Osteoblast (primary cell): ENCODE measurements around the gene FITM1. TPM values are rescaled to one million over a fixed set of nuclear protein-coding genes. Genes with fewer than 3 reads are reported as not detected.

Source experiments
- DNase-seq: peaks from one replicate; pipeline ENCODE4 v3.0.0; 2011; ENCODE audit warnings: low spot score, mixed read lengths; ENCODE audit not compliant: insufficient read length; ENCODE audit errors: missing footprints
- H2AFZ ChIP-seq: 2 replicates; pipeline ENCODE4 v1.6.0; 2011; ENCODE audit warnings: mild to moderate bottlenecking, low read length
- H3K27ac ChIP-seq: 2 replicates; pipeline ENCODE4 v1.5.1; 2011; ENCODE audit warnings: mild to moderate bottlenecking, low read depth, low read length, moderate library complexity
- H3K27me3 ChIP-seq: 2 replicates; pipeline ENCODE4 v1.6.0; 2012; ENCODE audit warnings: mild to moderate bottlenecking, control low read depth, inconsistent platforms, low read length, moderate library complexity; ENCODE audit not compliant: insufficient read depth
- H3K36me3 ChIP-seq: 2 replicates; pipeline ENCODE4 v1.5.1; 2011; ENCODE audit warnings: mild to moderate bottlenecking, low read length, control low read depth, moderate library complexity; ENCODE audit not compliant: insufficient read depth
- H3K4me1 ChIP-seq: 2 replicates; pipeline ENCODE4 v1.5.1; 2011; ENCODE audit warnings: mild to moderate bottlenecking, low read length, control low read depth, moderate library complexity; ENCODE audit not compliant: insufficient read depth
- H3K4me2 ChIP-seq: 2 replicates; pipeline ENCODE4 v1.6.0; 2011; ENCODE audit warnings: mild to moderate bottlenecking, low read length; ENCODE audit not compliant: insufficient read depth
- H3K4me3 ChIP-seq: fragments of 200-600 bp; sonication (generic); 3 replicates; pipeline ENCODE4 v1.5.1; 2012; ENCODE audit warnings: mild to moderate bottlenecking, low read length, inconsistent platforms; ENCODE audit not compliant: insufficient read depth
- H3K79me2 ChIP-seq: 2 replicates; pipeline ENCODE4 v1.6.0; 2012; ENCODE audit warnings: mild to moderate bottlenecking, low read length, control low read depth, inconsistent platforms; ENCODE audit not compliant: insufficient read depth
- H3K9me3 ChIP-seq: 2 replicates; pipeline ENCODE4 v1.5.1; 2011; ENCODE audit warnings: low read depth, low read length, control low read depth
- H4K20me1 ChIP-seq: 2 replicates; pipeline ENCODE4 v1.6.0; 2012; ENCODE audit warnings: mild to moderate bottlenecking, low read length, control low read depth; ENCODE audit not compliant: insufficient read depth
- CTCF ChIP-seq: IDR thresholded peaks from 2 replicates; pipeline ENCODE4 v1.5.1; 2011; ENCODE audit warnings: mild to moderate bottlenecking, low read depth, low read length, moderate library complexity; ENCODE audit errors: extremely low read depth
- total RNA-seq: library from RNA; depleted of rRNA; stranded (reverse); fragments of >200 nt; gene quantifications from 2 replicates; pipeline ENCODE4 v1.2.3, GENCODE V29; 2012

FITM1 gene
- total RNA-seq, 1 donor: 0.72 TPM

- H3K27me3 ChIP-seq: no peaks in the 10 kb centered on the region
These were observed 5.0 kb downstream of the FITM1 start for GRCh38 chr14:24135584-24135833.

GRCh38 chr14:24135834-24136683 is 5.6 kb downstream of the FITM1 start, which contains the start of gene PSME1:
Gene PSME1 (plus strand): TSS chr14:24136194. CDS start chr14:24136263, 69 bp downstream.
- Histone ChIP-seq H3K27me3 (no peaks in the 10 kb centered on the region), H3K4me2 (peak within 1 kb of the TSS; percentile 97), H3K4me3 (peak within 1 kb of the TSS; percentile 97), H3K4me1 (peaks cover 12% of the 10 kb centered on the region), H3K27ac (peak within 1 kb of the TSS; percentile 69), H4K20me1 (peaks cover 7% of the 10 kb centered on the region), H3K9me3 (no peaks in the 10 kb centered on the region), H2AFZ (peak within 1 kb of the TSS; percentile 98), H3K36me3 (peaks cover 26% of the 10 kb centered on the region), H3K79me2 (peaks cover 49% of the 10 kb centered on the region)
- peak; percentile 99 for DNase-seq
- TF ChIP-seq CTCF: no peak

More at GRCh38 chr14:24135584-24135833, 5.0 kb downstream of the FITM1 start:
- Histone ChIP-seq H3K4me2 (peak overlapping the region; percentile 91), H2AFZ (peak overlapping the region; percentile 98), H3K4me3 (peak overlapping the region; percentile 97), H3K36me3 (peaks cover 26% of the 10 kb centered on the region), H3K27ac (no peak overlapping the region), H3K9me3 (no peaks in the 10 kb centered on the region), H4K20me1 (peaks cover 3% of the 10 kb centered on the region), H3K4me1 (peaks cover 12% of the 10 kb centered on the region), H3K79me2 (peaks cover 44% of the 10 kb centered on the region)
- DNase-seq: no peak
- TF ChIP-seq CTCF: no peak

GRCh38 chr14:24136684-24137528 is 6.4 kb downstream of the FITM1 start:
- Histone ChIP-seq H4K20me1 (peaks cover 8% of the 10 kb centered on the region), H3K9me3 (no peaks in the 10 kb centered on the region), H3K36me3 (peaks cover 26% of the 10 kb centered on the region), H3K4me1 (peaks cover 14% of the 10 kb centered on the region), H3K79me2 (peaks cover 49% of the 10 kb centered on the region), H2AFZ (peak overlapping the region; percentile 42), H3K4me3 (peak overlapping the region; percentile 97), H3K27ac (peak overlapping the region; percentile 69), H3K27me3 (no peaks in the 10 kb centered on the region), H3K4me2 (peak overlapping the region; percentile 97)
- DNase-seq: no peak
- no peak for TF ChIP-seq CTCF
